Fibroblast of pulmonary artery (primary cell): ENCODE results near the gene USP25.

ENCODE experiments used
- DNase-seq: peaks from one replicate; pipeline ENCODE4 v3.0.0-alpha.2; 2010; ENCODE audit warnings: low read depth
- H3K4me3 ChIP-seq: replicated peaks from 2 replicates; pipeline ENCODE4 v1.5.1; 2011; ENCODE audit warnings: low read depth, mild to moderate bottlenecking, control low read depth, low read length, moderate library complexity
- CTCF ChIP-seq: IDR thresholded peaks from 2 replicates; pipeline ENCODE4 v1.5.1; 2011; ENCODE audit warnings: mild to moderate bottlenecking, control low read depth, low read length, inconsistent platforms; ENCODE audit errors: missing control alignments

USP25 gene

DNA sequence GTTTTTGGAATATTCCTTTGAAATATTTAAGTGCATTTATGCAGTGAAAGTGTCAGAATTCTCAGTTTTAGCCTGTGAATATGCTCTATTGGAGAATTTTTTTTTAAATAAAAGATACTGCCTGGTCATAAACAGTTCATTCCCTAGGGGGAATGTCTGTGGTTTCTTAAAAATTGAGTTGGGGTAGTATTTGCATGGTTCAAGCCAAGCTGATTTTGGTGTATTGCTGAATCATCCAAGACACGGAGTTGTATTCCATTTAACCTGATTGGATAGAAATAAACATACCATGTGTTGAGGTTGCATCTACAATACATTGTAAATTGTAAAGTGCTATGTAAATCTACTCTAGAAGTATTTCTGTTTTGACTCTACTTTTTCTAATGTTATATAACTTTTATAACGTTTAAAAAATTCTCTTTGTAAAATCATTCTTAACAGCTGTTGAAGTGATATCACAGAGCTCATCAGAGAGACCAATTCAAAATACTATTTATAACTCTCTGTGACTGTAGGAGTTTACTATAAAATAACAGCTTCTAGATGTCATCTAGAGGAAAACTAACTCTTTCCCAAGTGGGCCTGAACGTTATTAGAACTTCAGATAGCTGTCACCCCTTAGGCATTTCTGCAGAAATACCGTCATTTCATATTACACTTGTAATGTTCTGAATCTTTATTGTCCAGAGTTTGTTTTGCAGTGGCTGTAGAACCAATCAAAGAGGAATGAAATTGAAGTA lies 199.1 kb downstream of the USP25 start:
- DNase-seq, result no peak
- no peak overlapping the region for H3K4me3 ChIP-seq
- no peak for TF ChIP-seq CTCF

GRCh38 chr21:15929536-15929935 lies 199.8 kb downstream of the USP25 start:
- no peak for TF ChIP-seq CTCF

More at GRCh38 chr21:15929536-15929935, 199.8 kb downstream of the USP25 start:
- no peak overlapping the region for H3K4me3 ChIP-seq
- no peak for DNase-seq
